Panc1 (cell line): ENCODE measurements around the gene LBH. TPM values are rescaled to one million over a fixed set of nuclear protein-coding genes. Genes with fewer than 3 reads are reported as not detected.

Experiments used
- ATAC-seq: fragments of 200-7000 bp; cut with Tn5 transposase; 2 replicates; pipeline ENCODE4 v1.9.1; 2020; ENCODE audit warnings: mild to moderate bottlenecking, moderate library complexity
- BruUV-seq: library from RNA; stranded (reverse); fragments of 400-500 nt; replicated peaks from 2 replicates; lab custom pipeline; 2021; lab: Mats Ljungman, UMichigan
- CTCF ChIA-PET: fragments of 300-600 bp; sonication (Branson Sonifier 250); formaldehyde crosslinking; loops from one replicate; lab custom pipeline; 2022; ENCODE audit warnings: antibody characterized with exemption; lab: Charles Lee
- POLR2A ChIA-PET: fragments of 300-600 bp; sonication (Branson Sonifier 250); formaldehyde crosslinking; loops from one replicate; lab custom pipeline; 2022; ENCODE audit warnings: antibody characterized with exemption; lab: Charles Lee
- DNase-seq: peaks from one replicate; pipeline ENCODE4 v3.0.0-alpha.2; 2010; ENCODE audit warnings: low read depth, low spot score
- H3K27ac ChIP-seq: 2 replicates; pipeline ENCODE4 v1.5.1; 2011; ENCODE audit warnings: mild to moderate bottlenecking, low read length, inconsistent platforms
- H3K27me3 ChIP-seq: fragments of 200-500 bp; sonication (Bioruptor generic); 2 replicates; pipeline ENCODE4 v1.6.0; 2014; ENCODE audit warnings: low read length, inconsistent platforms; ENCODE audit not compliant: control insufficient read depth, insufficient read depth
- H3K36me3 ChIP-seq: fragments of 200-500 bp; sonication (Bioruptor generic); 2 replicates; pipeline ENCODE4 v1.5.1; 2014; ENCODE audit warnings: inconsistent platforms, mild to moderate bottlenecking, low read length, moderate library complexity; ENCODE audit not compliant: control insufficient read depth, insufficient read depth
- H3K4me1 ChIP-seq: 2 replicates; pipeline ENCODE4 v1.5.1; 2011; ENCODE audit warnings: inconsistent platforms, mild to moderate bottlenecking, low read length, moderate library complexity; ENCODE audit not compliant: control insufficient read depth, insufficient read depth
- H3K4me3 ChIP-seq, 2 experiments: 2 replicates each; pipeline ENCODE4 v1.5.1; 2011 to 2012; ENCODE audit warnings: low read depth in 2 of 2, low read length in 2 of 2, mild to moderate bottlenecking in 2 of 2, inconsistent platforms in 1 of 2, moderate library complexity in 1 of 2
- H3K9me3 ChIP-seq: fragments of 200-500 bp; sonication (Bioruptor generic); 2 replicates; pipeline ENCODE4 v1.5.1; 2014; ENCODE audit warnings: low read depth, mild to moderate bottlenecking, inconsistent platforms, low read length, moderate library complexity; ENCODE audit not compliant: control insufficient read depth, insufficient read depth
- CTCF ChIP-seq: fragments of 450-650 bp; IDR thresholded peaks from 2 replicates; pipeline ENCODE4 v1.5.1; 2017; ENCODE audit warnings: mild to moderate bottlenecking
- POLR2AphosphoS5 ChIP-seq: IDR thresholded peaks from 2 replicates; pipeline ENCODE4 v1.6.1; 2012; ENCODE audit warnings: mild to moderate bottlenecking, low read depth, low read length, moderate library complexity
- REST ChIP-seq, 2 experiments: IDR thresholded peaks; 2 replicates each; pipeline ENCODE4 v1.6.1; 2011 to 2012; ENCODE audit warnings: low read depth in 2 of 2, control low read depth in 1 of 2, low read length in 1 of 2, mild to moderate bottlenecking in 1 of 2, moderate library complexity in 1 of 2; ENCODE audit not compliant: insufficient read depth in 1 of 2
- SIN3A ChIP-seq: IDR thresholded peaks from 2 replicates; pipeline ENCODE4 v1.6.1; 2012; ENCODE audit warnings: low read depth, mild to moderate bottlenecking, low read length, moderate library complexity, borderline replicate concordance; ENCODE audit not compliant: insufficient read depth
- TCF7L2 ChIP-seq: IDR thresholded peaks from 2 replicates; pipeline ENCODE4 v1.6.1; 2011; ENCODE audit warnings: mild to moderate bottlenecking, low read depth, low read length, inconsistent platforms
- in situ Hi-C: cut with HindIII; loops from 2 replicates; pipeline ENCODE4 v1.10.0; 2016; ENCODE audit warnings: low sequenced_read_pairs, low pct_unique_long_range_greater_than_20kb
- intact Hi-C: fragments of 100-400 bp; cut with micrococcal nuclease; formaldehyde crosslinking; loops from one replicate; pipeline ENCODE4 v1.10.0; 2022; ENCODE audit not compliant: unreplicated experiment
- total RNA-seq: library from RNA; stranded (reverse); gene quantifications from one replicate; pipeline ENCODE4 v1.2.1, GENCODE V29; 2021; ENCODE audit not compliant: unreplicated experiment

The LBH gene
- total RNA-seq, 1 experiment from 2014 or later = 2.2 TPM

GRCh38 chr2:30190637-30191036 lies 40.7 kb upstream of the LBH start:
- intact Hi-C loops (no loop called here), in situ Hi-C loops (no loop called here)
- ATAC-seq (no peak), DNase-seq (no peak)
- no peak for TF ChIP-seq POLR2AphosphoS5
- TF ChIP-seq CTCF = no peak
- no peak for TF ChIP-seq SIN3A
- no peak for TF ChIP-seq REST (IDR thresholded peaks at IDR 0.05; ENCODE audit: insufficient read depth in 1 of 2, low read depth in 2 of 2, low read length in 1 of 2)
- no peak for TF ChIP-seq TCF7L2
- ChIA-PET CTCF (interaction anchor here (1.0 kb wide), 1 partner anchor 21 kb away, joined by 4 read pairs; no protein-coding TSS in a partner anchor), POLR2A (no interaction called here)
- Histone ChIP-seq H3K4me1 (no peaks in the 10 kb centered on the region), H3K27ac (no peak overlapping the region), H3K4me3 (no peak overlapping the region), H3K9me3 (no peaks in the 10 kb centered on the region), H3K27me3 (peaks cover 8% of the 10 kb centered on the region; the same call in 1 of the 2 replicates), H3K36me3 (no peaks in the 10 kb centered on the region)
- BruUV-seq = no TSS peak

GRCh38 chr2:30191107-30191506 lies 40.2 kb upstream of the LBH start:
- CTCF ChIA-PET = interaction anchor here (1.0 kb wide), 1 partner anchor 21 kb away, joined by 4 read pairs; no protein-coding TSS in a partner anchor
- Histone ChIP-seq H3K4me1 (no peaks in the 10 kb centered on the region), H3K4me3 (no peak overlapping the region), H3K9me3 (no peaks in the 10 kb centered on the region), H3K27me3 (peaks cover 5% of the 10 kb centered on the region; the same call in 1 of the 2 replicates), H3K27ac (no peak overlapping the region), H3K36me3 (no peaks in the 10 kb centered on the region)
- POLR2A ChIA-PET = no interaction called here
- DNase-seq (no peak), ATAC-seq (no peak)
- TF ChIP-seq POLR2AphosphoS5 (no peak), SIN3A (no peak), REST (IDR thresholded peaks at IDR 0.05; ENCODE audit: insufficient read depth in 1 of 2, low read depth in 2 of 2, low read length in 1 of 2) (no peak), CTCF (no peak), TCF7L2 (no peak)
- intact Hi-C loops = no loop called here
- no TSS peak for BruUV-seq
- in situ Hi-C loops = no loop called here
